Subcutaneous adipose tissue (tissue), 4 donors: ENCODE data around the gene CDC42EP5. TPM values are rescaled to one million over a fixed set of nuclear protein-coding genes. Genes with fewer than 3 reads are reported as not detected.

Source experiments
- CTCF ChIP-seq: fragments of 450-650 bp; IDR thresholded peaks from one replicate; pipeline ENCODE4 v1.5.1; 2016; ENCODE audit warnings: low read depth, mild to moderate bottlenecking, control low read depth, antibody characterized with exemption, moderate library complexity
- total RNA-seq, 4 donors: library from RNA; depleted of rRNA; stranded (reverse); fragments of >200 nt; gene quantifications; one replicate each; pipeline ENCODE4 v1.1.0, GENCODE V29; 2016

CDC42EP5 gene
- total RNA-seq, 4 donors from 2014 or later, result 0.98 to 11.6 (median 9.8) TPM

- no peak for TF ChIP-seq CTCF
These were observed 11.4 kb upstream of the CDC42EP5 start for GRCh38 chr19:54484451-54484850.

GRCh38 chr19:54482889-54483288, 9.8 kb upstream of the CDC42EP5 start:
- no peak for TF ChIP-seq CTCF

- no peak for TF ChIP-seq CTCF
These were observed 8.3 kb upstream of the CDC42EP5 start for GRCh38 chr19:54481326-54481930.

- TF ChIP-seq CTCF, result no peak
These were observed 7.0 kb upstream of the CDC42EP5 start for GRCh38 chr19:54480051-54480450.

- no peak for TF ChIP-seq CTCF
These were observed 5.7 kb upstream of the CDC42EP5 start for GRCh38 chr19:54478677-54479266.

- TF ChIP-seq CTCF, result no peak
These were observed 4.6 kb upstream of the CDC42EP5 start for GRCh38 chr19:54477650-54478049.

- no peak for TF ChIP-seq CTCF
These were observed 2.6 kb upstream of the CDC42EP5 start for GRCh38 chr19:54475706-54476105.
